GM19043 (cell line): ENCODE measurements around the gene ADGRG3.
A peak's percentile ranks its signal among the peaks of the same experiment; 100 is the strongest.

Source experiments
- ATAC-seq: cut with Tn5 transposase; IDR thresholded peaks from one replicate; pipeline ENCODE4 v1.9.1; 2021; ENCODE audit warnings: low read depth; ENCODE audit not compliant: unreplicated experiment

The ADGRG3 gene

DNA sequence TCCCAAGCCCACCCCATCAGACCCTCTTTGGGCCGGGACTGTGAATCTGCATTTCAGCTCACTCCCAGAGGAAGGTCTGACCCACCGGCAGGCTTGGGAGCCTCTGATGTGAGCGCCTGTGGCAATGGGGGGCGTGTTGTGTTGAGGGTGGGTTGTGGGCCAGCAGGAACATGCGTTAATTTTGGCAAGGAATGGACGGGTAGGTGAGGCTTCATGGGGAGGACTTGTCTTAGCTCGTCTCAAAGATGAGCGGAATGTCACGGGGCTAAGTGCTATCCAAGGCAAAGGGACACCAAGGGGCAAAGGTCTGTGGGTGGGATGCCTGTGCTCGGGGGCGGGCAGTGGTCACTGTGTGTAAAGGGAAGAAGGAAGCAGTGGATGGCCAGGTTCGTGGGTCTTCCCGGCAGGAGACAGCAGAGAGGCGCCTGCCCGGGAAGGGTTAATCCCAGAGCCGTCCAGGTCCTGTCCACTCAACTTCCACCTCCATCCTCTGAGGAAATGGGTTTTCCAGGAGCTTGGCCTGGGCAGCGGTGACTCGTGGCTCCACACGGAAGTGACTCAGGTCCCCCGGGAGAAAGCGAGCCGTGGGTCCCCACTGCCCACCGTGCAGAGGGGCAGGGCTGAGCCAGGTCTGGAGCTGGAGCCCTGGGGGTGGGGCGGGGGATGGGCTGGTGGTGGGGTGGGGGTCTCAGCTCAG, 22.3 kb upstream of the ADGRG3 start:
- ATAC-seq: no peak

DNA sequence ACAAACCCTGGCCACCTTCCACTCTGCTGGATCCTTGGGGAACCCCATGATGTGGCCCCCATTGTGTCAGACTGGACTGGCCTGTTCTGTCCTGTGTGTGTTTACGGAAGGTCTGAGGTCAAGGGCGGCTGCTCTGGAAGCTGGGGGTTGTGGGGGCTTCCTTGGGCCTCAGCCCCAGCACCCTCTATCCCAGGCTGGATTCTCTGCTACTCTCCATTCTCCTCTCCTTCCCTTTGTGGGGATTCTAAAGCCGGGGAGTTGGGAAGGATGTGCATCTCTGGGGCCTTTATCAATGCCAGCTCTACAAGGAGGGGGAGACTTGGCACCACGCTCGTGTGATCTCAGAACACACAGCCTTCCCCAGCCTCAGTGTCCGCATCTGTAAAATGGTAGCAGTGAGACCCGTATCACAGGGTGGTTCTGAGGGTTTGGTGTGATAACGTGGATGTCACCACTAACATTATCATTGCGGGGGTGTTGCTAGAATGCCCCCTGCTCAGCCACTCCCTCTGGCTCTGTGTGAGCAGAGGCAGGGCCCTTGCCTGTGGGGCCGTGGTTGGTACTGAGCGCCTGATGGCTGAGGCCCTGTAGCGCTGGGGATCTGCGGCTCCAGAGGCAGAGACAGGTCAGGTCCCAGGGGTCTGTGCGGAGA, 21.6 kb upstream of the ADGRG3 start:
- ATAC-seq: no peak

- ATAC-seq: no peak
These were observed 20.8 kb upstream of the ADGRG3 start for GRCh38 chr16:57647136-57647875.

GRCh38 chr16:57648125-57648524, 20.0 kb upstream of the ADGRG3 start:
- ATAC-seq: no peak

DNA sequence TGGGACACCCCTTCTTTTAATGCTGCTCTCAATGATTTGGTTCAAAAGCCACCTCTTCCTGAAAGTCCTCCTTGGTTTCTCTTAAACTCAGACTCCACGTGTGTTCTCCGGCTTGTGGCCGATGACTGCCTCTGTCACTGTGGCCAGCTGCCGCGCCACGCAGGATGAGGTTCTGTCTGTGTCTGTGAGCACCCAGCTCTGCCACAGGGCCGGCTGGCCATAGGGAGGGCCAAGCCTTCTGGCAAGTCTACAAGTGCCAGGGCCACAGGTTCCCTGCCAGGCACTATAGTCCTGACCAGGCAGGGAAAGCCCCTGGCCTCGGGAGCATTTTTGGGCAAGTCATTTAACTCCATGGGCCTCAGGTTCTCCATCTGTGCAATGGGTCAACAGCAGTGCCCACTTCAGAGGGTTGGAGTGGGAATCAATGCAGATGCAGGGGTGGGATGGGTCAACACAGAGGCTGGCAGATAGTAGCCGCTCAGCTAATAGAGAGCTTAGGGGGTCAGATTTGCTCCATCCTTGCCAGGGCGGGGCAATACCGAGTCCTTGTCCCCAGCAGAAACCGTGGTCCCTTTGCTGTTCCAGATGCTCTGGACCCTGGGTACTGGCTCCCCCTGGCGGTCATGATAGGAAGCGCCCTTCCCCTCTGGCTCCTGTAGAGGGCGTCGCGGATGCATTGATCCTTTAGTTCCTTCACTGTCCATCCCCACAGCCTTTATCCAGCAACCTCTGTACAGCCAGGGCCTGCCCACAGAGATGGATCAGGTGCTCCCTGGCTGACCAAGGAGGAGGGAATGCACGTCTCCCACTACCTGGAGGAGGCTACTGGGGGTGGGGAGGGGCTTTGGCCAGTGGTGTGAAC, 19.3 kb upstream of the ADGRG3 start:
- peak; percentile 69 for ATAC-seq

DNA sequence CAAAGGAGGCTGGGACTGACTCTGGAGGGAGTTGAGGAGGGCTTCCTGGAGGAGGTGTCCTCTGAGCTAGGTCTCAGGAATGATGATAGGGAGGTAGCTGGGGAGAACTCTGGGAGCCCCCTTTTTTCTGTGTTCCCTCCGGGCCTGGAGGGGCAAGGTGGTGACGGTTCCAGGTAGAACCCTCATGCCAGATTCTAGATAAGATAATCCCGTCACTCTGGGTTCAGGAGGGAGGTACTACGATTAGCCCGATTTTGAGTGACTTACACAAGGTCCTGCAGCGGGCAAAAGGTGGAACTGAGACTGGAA, 18.7 kb upstream of the ADGRG3 start:
- ATAC-seq: no peak

GRCh38 chr16:57649846-57650245, 18.3 kb upstream of the ADGRG3 start:
- no peak for ATAC-seq

DNA sequence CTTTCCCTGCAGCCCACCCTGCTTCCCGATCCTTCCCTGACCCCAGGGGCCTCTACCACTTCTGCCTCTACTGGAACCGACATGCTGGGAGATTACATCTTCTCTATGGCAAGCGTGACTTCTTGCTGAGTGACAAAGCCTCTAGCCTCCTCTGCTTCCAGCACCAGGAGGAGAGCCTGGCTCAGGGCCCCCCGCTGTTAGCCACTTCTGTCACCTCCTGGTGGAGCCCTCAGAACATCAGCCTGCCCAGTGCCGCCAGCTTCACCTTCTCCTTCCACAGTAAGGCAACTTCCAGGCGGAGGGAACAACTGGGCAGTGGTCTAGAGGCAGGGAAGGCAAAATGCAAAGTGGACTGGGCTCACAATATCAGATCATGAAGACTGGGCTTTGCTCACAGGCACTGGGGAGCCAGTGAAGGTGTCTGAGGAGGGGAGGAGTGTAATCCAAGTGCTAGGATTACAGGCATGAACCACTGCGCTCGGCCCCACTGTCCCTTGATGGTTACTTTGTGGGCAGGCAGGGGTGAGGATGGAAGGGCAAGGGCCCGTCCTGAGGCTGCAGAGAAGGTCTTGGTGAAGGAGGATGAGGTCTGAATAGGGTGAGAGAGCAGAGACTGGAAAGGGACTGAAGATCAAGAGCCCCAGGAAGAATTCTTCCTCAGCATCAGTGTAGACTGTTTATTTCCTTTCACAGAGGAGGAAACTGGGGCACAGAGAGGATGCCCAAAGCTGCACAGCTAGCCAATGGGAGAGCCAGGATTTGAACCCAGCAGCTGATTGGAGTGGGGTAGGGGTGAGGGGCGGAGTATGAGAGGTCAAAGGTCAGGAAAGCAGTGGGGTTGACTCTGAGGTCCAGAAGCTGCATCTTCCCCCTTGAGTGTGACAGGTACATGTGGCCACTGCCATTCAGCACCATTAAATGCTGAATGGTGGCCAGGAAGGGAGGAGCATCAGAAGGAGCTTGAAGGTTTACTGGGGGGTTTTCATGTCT, 16.5 kb upstream of the ADGRG3 start:
- no peak for ATAC-seq

GRCh38 chr16:57652695-57653471, 15.2 kb upstream of the ADGRG3 start:
- no peak for ATAC-seq

DNA sequence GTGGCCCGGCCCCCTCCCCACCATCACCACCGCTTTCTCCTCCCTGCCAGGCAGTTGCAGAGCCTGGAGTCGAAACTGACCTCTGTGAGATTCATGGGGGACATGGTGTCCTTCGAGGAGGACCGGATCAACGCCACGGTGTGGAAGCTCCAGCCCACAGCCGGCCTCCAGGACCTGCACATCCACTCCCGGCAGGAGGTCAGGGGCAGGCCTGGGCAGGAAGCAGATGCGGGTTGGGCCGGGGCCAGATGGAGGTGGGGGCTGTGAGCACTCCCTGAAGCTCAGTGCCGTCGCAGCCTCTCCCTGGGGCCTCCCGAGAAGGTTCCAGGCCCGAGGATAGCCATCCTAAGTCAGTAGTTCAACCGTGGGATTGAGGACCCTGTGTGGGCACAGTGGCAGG, 14.2 kb upstream of the ADGRG3 start:
- ATAC-seq: no peak

GRCh38 chr16:57656342-57656955, 11.7 kb upstream of the ADGRG3 start:
- no peak for ATAC-seq

- no peak for ATAC-seq
These were observed 10.9 kb upstream of the ADGRG3 start for GRCh38 chr16:57657228-57657627.

DNA sequence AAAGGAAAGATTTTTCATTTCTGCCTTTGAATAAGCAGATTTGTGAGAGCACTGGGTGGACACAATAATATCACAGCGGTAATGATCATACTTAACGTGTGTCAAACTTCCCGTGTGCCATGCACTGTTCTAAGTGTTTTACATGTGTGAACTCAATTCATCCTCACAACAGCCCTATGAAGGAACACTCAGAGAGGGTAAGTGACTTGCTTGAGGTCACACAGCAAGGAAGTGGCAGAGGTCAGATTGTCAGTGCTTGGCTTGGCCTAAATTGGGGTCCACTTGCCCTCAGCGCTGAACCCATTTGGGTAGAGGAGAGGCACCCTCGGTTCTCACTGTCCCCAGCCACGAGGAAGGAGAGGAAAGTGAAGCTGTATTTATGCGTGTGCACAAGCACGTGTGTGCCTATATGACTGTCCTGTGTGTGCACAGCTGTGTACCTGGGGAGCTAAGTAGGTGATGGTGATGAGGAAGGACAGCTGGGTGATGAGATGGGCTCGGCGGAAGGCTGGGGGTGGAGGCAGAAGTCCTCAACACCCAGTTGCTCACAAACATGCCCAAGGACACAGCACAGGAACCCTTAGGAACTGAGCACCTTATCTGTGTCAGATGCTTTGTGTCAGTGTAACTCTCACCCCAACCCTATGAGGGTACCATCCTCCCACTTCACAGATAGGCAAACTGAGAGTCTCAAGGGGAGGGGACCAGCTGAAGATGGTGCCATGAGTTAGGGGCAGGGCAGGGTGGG, 9.8 kb upstream of the ADGRG3 start:
- no peak for ATAC-seq

DNA sequence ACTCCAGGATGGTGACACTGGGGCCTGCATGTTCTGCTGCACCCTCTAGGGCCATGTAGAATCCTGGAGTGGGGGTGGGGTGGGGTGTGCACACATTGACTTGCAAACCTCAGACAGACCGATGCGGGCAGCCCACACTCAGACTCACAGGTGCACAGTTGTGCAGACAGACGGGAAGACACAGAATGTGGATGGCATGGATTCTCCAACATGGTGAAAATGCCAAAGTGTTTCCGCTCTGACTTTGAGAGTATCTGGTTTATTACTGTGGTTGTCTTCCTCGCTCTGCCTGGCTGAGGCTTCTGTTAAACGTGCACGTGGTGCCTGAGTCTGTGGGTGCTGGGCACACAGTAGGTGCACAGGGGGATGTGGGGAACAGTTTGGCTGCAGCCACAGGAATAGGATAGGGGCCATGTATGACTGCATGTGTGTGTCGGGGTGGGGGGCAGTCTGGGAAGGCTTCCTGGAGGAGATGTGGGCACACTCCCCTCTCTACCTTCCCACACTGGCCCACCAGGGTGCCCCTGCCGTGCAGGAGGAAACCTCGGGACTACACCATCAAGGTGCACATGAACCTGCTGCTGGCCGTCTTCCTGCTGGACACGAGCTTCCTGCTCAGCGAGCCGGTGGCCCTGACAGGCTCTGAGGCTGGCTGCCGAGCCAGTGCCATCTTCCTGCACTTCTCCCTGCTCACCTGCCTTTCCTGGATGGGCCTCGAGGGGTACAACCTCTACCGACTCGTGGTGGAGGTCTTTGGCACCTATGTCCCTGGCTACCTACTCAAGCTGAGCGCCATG, 9.0 kb upstream of the ADGRG3 start:
- ATAC-seq: no peak

GRCh38 chr16:57660715-57661463, 7.2 kb upstream of the ADGRG3 start:
- no peak for ATAC-seq

- no peak for ATAC-seq
These were observed 6.6 kb upstream of the ADGRG3 start for GRCh38 chr16:57661510-57661909.
